Lower leg skin (tissue), 4 donors: ENCODE measurements around the gene RAP1A. TPM values are rescaled to one million over a fixed set of nuclear protein-coding genes. Genes with fewer than 3 reads are reported as not detected.
"Not testable (repeated sequence)": the region's sequence is repeated elsewhere in the genome, so short reads cannot be mapped to it uniquely, and the experiment has no call there.

Experiments
- DNase-seq, 2 donors: peaks; one replicate each; pipeline ENCODE4 v3.0.0-alpha.2; 2019; ENCODE audit warnings: low spot score in 2 of 2
- H3K4me3 ChIP-seq: fragments of 200-600 bp; sonication (generic); 2 replicates; pipeline ENCODE4 v1.5.1; 2017; ENCODE audit warnings: mild to moderate bottlenecking, low read depth; ENCODE audit not compliant: poor library complexity, severe bottlenecking
- POLR2A ChIP-seq, 2 donors: fragments of 450-650 bp; IDR thresholded peaks; one replicate each; pipeline ENCODE4 v1.6.1; 2016 to 2017; ENCODE audit warnings: antibody characterized with exemption in 2 of 2, mild to moderate bottlenecking in 1 of 2, moderate library complexity in 1 of 2
- WGBS, 2 donors: methylation state at CpG; one replicate each; pipeline ENCODE4 v1.1.5; 2018; 5-methylcytosine and 5-hydroxymethylcytosine counted together
- intact Hi-C: fragments of 100-400 bp; cut with DNase I; formaldehyde crosslinking; loops from one replicate; pipeline ENCODE4 v1.15.0; 2023; ENCODE audit warnings: low total_unique reads
- total RNA-seq, 4 donors: library from RNA; depleted of rRNA; stranded (reverse); fragments of >200 nt; gene quantifications; one replicate each; pipeline ENCODE4 v1.1.0, GENCODE V29; 2016
- TF ChIP-seq, protein P1 (sequence below), 3 donors: fragments of 450-650 bp; IDR thresholded peaks; one replicate each; pipeline ENCODE4 v1.5.1; 2016; ENCODE audit warnings: antibody characterized with exemption in 3 of 3, mild to moderate bottlenecking in 3 of 3, moderate library complexity in 2 of 3

The RAP1A gene
- total RNA-seq, 4 donors from 2014 or later, result 25.5 to 33.8 (median 31.0) TPM

DNA sequence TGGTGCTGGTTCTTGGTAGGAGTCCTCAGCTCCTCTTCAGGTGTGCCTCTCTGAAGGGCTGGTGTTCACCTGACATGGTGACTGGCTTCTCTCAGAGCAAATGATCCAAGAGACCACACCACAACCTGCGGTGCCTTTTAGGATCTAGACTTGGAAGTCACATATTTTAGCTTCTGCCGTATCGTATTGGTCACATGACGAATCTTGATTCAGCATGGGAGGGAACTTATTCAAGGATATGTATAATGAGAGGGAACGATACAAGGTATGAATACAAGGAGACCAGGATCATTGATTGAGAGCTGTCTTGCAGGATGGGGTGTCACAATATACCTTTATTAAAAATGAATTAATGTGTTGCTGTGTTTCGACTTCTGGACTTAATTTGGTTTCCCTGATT, 58.0 kb downstream of the RAP1A start:
- 97 to 99% methylated on average over 6 of the region's 6 CpGs for WGBS, 2 donors
- DNase-seq, result no peak
- no peak overlapping the region for H3K4me3 ChIP-seq
- intact Hi-C loops, result no loop called here
- TF ChIP-seq, protein P1, sequence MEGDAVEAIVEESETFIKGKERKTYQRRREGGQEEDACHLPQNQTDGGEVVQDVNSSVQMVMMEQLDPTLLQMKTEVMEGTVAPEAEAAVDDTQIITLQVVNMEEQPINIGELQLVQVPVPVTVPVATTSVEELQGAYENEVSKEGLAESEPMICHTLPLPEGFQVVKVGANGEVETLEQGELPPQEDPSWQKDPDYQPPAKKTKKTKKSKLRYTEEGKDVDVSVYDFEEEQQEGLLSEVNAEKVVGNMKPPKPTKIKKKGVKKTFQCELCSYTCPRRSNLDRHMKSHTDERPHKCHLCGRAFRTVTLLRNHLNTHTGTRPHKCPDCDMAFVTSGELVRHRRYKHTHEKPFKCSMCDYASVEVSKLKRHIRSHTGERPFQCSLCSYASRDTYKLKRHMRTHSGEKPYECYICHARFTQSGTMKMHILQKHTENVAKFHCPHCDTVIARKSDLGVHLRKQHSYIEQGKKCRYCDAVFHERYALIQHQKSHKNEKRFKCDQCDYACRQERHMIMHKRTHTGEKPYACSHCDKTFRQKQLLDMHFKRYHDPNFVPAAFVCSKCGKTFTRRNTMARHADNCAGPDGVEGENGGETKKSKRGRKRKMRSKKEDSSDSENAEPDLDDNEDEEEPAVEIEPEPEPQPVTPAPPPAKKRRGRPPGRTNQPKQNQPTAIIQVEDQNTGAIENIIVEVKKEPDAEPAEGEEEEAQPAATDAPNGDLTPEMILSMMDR (IDR thresholded peaks at IDR 0.05), result no peak
- no peak for TF ChIP-seq POLR2A (IDR thresholded peaks at IDR 0.05)

DNA sequence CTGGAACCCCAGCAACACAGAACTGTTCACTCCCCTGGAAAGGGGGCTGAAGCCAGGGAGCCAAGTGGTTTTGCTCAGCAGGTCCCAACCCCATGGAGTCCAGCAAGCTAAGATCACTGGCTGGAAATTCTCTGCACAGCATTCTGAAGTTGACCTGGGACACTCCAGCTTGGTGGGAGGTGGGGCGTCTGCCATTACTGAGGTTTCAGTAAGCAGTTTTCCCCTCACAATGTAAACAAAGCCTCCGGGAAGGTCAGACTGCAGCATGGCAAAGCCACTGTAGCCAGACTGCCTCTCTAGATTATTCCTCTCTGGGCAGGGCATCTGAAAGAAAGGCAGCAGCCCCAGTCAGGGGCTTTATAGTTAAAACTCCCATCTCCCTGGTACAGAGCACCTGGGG, 60.0 kb downstream of the RAP1A start:
- intact Hi-C loops, result no loop called here
- no peak overlapping the region for H3K4me3 ChIP-seq
- TF ChIP-seq, protein P1 (IDR thresholded peaks at IDR 0.05), result no peak
- TF ChIP-seq POLR2A (IDR thresholded peaks at IDR 0.05), result no peak
- DNase-seq, result no peak
- 96 to 100% methylated on average over 2 of the region's 2 CpGs for WGBS, 2 donors

DNA sequence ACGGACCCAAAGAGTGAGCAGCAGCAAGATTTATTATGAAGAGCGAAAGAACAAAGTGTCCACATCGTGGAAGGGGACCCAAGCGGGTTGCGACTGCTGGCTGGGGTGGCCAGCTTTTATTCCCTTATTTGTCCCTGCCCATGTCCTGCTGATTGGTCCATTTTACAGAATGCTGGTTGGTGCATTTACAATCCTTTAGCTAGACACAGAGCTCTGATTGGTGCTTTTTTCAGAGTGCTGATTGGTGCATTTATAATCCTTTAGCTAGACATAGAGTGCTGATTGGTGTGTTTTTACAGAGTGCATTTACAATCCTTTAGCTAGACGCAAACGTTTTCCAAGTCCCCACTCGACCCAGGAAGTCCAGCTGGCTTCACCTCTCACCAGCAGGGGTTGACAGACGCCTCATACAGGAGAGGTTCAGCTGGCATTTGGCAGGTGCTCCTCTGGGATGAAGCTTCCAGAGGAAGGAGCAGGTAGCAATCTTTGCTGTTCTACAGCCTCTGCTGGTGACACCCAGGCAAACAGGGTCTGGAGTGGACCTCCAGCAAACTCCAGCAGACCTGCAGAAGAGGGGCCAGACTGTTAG, 60.7 kb downstream of the RAP1A start:
- DNase-seq, intact Hi-C loops, H3K4me3 ChIP-seq: not testable (repeated sequence)
- WGBS, 2 donors, result 96 to 97% methylated on average over 9 of the region's 9 CpGs

DNA sequence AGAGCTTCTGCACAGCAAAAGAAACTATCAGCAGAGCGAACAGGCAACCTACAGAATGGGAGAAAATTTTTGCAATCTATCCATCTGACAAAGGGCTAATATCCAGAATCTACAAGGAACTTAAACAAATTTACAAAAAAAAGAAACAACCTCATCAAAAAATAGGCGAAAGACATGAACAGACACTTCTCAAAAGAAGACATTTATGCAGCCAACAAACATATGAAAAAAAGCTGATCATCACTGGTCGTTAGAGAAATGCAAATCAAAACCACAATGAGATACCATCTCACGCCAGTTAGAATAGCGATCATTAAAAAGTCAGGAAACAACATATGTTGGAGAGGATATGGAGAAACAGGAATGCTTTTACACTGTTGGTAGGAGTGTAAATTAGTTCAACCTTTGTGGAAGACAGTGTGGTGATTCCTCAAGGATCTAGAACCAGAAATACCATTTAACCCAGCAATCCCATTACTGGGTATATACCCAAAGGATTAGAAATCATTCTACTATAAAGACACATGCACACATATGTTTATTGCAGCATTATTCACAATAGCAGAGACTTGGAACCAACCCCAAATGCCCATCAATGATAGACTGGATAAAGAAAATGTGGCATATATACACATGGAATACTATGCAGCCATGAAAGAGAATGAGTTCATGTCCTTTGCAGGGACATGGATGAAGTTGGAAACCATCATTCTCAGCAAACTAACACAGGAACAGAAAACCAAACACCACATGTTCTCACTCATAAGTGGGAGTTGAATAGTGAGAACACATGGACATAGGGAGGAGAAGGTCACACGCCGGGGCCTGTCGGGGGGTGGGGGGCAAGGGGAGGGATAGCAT, 65.9 kb downstream of the RAP1A start:
- DNase-seq, H3K4me3 ChIP-seq, intact Hi-C loops: not testable (repeated sequence)
- 90 to 93% methylated on average over 8 of the region's 8 CpGs for WGBS, 2 donors

DNA sequence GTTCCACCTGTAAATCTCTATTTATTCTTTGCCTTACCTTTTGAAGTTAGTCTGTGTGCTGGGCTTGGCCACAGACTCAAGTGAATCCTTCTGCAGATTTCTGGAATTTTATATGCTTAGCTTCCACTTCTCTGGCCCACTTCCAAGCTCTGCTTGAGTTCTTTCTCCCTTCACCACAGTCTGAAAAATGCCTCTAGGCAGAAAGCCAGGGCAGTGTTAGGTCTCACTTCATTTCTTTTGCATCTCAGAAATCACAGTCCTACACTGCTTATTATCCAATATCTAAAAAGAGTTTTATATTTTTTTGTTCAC, 70.7 kb downstream of the RAP1A start:
- TF ChIP-seq POLR2A (IDR thresholded peaks at IDR 0.05), result no peak
- TF ChIP-seq, protein P1 (IDR thresholded peaks at IDR 0.05), result no peak
- intact Hi-C loops, result no loop called here
- H3K4me3 ChIP-seq, result no peak overlapping the region
- no peak for DNase-seq

DNA sequence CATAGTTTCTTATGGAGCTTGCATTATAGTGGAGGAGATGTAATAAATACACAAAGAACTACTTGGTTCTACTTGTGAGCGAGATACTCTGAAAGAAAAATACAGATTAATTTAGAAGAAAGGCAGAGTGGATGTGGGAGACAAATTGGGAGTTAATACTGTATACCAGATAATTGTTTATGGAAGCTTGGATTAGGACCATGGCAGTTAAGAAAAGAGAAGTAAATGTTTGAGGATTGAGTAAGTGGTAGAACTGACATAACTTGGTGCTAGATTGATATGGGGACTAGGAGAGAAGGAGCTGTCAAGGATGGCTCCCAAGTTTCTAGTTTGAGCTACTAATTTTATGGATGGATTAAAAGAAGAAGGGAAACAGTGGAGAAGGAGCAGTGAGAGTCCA, 72.3 kb downstream of the RAP1A start:
- WGBS, 2 donors, result 95 to 98% methylated on average over 1 of the region's 1 CpG
- H3K4me3 ChIP-seq, result no peak overlapping the region
- intact Hi-C loops, result no loop called here
- TF ChIP-seq, protein P1 (IDR thresholded peaks at IDR 0.05), result no peak
- no peak for DNase-seq

DNA sequence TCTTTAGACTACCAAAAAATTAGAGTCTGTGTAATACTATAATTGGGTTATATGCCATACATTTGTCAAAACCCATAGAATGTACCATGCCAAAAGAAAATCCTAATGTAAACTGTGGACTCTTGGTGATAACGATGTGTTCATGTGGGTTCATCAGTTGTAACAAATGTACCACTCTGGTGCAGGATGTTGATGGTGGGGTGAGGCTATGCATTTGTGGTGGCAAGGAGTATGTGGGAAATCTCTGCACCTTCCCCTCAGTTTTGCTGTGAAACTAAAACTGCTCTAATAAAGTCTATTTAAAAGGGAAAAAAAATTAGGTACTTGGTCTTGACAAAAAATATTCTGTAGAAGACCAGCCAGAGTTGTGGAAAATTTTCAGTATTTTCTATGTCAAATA, 76.2 kb downstream of the RAP1A start:
- intact Hi-C loops, result no loop called here
- no peak overlapping the region for H3K4me3 ChIP-seq
- 89 to 97% methylated on average over 1 of the region's 1 CpG for WGBS, 2 donors
- TF ChIP-seq POLR2A (IDR thresholded peaks at IDR 0.05), result no peak
- TF ChIP-seq, protein P1 (IDR thresholded peaks at IDR 0.05), result no peak
- no peak for DNase-seq
